C4-2B (cell line): ENCODE measurements around the gene TUBGCP3.

ENCODE experiments used
- CTCF ChIP-seq: fragments of 450-650 bp; conservative IDR thresholded peaks from 2 replicates; pipeline ENCODE4 v1.5.1; 2017; ENCODE audit warnings: mild to moderate bottlenecking
- ZFX ChIP-seq: fragments of 450-650 bp; IDR thresholded peaks from 2 replicates; pipeline ENCODE4 v1.6.1; 2017

DNA sequence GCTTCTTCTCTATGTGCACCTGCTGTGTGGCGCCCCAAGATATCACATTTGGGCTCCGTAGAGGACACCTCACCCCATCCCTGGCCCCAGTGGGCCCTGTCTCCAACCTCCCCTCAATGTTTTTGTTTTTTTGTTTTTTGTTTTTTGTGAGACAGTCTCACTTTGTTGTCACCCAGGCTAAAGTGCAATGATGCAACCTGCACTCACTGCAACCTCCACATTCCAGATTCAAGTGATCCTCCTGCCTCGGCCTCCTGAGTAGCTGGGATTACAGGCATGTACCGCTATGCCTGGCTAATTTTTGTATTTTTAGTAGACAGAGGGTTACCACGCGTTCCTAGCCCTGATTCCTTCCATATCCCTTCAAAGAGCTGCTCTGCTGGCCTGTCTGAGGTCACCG lies 26.9 kb upstream of the TUBGCP3 start:
- TF ChIP-seq CTCF (no peak), ZFX (no peak)
